Measurements from ENCODE around the gene TJP1. TPM values are rescaled to one million over a fixed set of nuclear protein-coding genes. Genes with fewer than 3 reads are reported as not detected.

Gene TJP1
- total RNA-seq, 1 experiment from 2014 or later, result 181 TPM

DNA sequence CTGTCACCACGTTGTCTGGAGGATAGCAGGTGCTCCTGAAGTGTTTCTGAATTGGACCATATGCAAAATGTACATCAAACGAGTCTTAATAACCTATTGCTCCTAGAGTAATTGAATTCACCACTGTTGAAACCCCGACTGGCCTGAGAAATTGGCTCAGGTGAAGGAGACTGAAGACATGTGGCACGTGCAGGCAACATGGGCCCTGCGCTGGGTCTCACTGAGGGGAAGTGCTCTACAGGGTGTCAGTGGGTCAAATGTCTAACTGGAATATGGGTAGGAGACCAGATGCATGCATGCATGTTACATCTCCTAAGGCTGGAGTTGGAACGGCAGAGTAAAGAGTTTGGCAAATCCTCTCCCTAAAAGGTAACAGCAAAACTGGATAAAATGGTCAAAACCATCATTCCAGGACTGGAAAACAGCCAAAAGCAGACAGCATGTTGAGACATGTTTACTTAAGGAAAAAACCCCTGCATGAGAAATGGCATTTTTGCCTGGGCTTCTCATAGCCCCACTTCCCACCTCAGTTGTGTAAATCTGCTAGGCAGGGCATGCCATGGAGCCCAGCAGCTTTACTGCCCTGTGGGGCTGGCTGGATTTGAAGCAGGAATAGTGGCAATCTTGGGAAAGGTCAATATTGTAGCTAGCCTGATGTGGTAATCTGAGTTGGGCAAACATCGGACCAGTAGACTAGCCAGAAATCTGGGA is 131.3 kb downstream of the TJP1 start:
- Histone ChIP-seq H3K4me3 (ENCODE audit: low read depth, low read length) (no peak overlapping the region), H3K9me3 (no peaks in the 10 kb centered on the region), H3K27me3 (replicated peaks; ENCODE audit: control insufficient read depth, insufficient read depth, low read length) (no peaks in the 10 kb centered on the region), H3K36me3 (ENCODE audit: control insufficient read depth, insufficient read depth, low read length) (no peaks in the 10 kb centered on the region), H3K4me1 (no peaks in the 10 kb centered on the region)
- BruUV-seq (replicated peaks), result no TSS peak
- TF ChIP-seq, protein P1, sequence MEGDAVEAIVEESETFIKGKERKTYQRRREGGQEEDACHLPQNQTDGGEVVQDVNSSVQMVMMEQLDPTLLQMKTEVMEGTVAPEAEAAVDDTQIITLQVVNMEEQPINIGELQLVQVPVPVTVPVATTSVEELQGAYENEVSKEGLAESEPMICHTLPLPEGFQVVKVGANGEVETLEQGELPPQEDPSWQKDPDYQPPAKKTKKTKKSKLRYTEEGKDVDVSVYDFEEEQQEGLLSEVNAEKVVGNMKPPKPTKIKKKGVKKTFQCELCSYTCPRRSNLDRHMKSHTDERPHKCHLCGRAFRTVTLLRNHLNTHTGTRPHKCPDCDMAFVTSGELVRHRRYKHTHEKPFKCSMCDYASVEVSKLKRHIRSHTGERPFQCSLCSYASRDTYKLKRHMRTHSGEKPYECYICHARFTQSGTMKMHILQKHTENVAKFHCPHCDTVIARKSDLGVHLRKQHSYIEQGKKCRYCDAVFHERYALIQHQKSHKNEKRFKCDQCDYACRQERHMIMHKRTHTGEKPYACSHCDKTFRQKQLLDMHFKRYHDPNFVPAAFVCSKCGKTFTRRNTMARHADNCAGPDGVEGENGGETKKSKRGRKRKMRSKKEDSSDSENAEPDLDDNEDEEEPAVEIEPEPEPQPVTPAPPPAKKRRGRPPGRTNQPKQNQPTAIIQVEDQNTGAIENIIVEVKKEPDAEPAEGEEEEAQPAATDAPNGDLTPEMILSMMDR (IDR thresholded peaks at IDR 0.05; ENCODE audit: insufficient read depth in 1 of 2, low read depth in 1 of 2, low read length in 1 of 2, severe bottlenecking in 1 of 2, unreplicated experiment in 1 of 2), result no peak
- no peak for DNase-seq
- CTCF ChIA-PET, result no interaction called here
- H3K4me1 Mint-ChIP-seq (ENCODE audit: low read depth, unreplicated experiment), result peaks cover 6% of the 10 kb centered on the region
- peaks cover 44% of the 10 kb centered on the region for H3K36me3 Mint-ChIP-seq (ENCODE audit: insufficient read depth, unreplicated experiment)
- intact Hi-C loops (cut with micrococcal nuclease; ENCODE audit: unreplicated experiment), result loop anchor here (10.0 kb wide), 1 partner anchor 54 kb away; no protein-coding TSS in a partner anchor
- POLR2A ChIA-PET, result no interaction called here
- H3K27me3 Mint-ChIP-seq (ENCODE audit: insufficient read depth, unreplicated experiment), result no peaks in the 10 kb centered on the region
- no peak overlapping the region for H3K4me3 Mint-ChIP-seq (ENCODE audit: unreplicated experiment)
- H3K9me3 Mint-ChIP-seq (ENCODE audit: unreplicated experiment), result no peaks in the 10 kb centered on the region
- H3K27ac Mint-ChIP-seq (ENCODE audit: unreplicated experiment), result peak overlapping the region; percentile 42

GRCh38 chr15:29689287-29689986 is 132.8 kb downstream of the TJP1 start:
- Mint-ChIP-seq H3K4me3 (ENCODE audit: unreplicated experiment) (no peak overlapping the region), H3K27me3 (ENCODE audit: insufficient read depth, unreplicated experiment) (no peaks in the 10 kb centered on the region), H3K27ac (ENCODE audit: unreplicated experiment) (no peak overlapping the region), H3K9me3 (ENCODE audit: unreplicated experiment) (no peaks in the 10 kb centered on the region), H3K36me3 (ENCODE audit: insufficient read depth, unreplicated experiment) (peaks cover 38% of the 10 kb centered on the region), H3K4me1 (ENCODE audit: low read depth, unreplicated experiment) (peaks cover 6% of the 10 kb centered on the region)
- TF ChIP-seq, protein P1 (IDR thresholded peaks at IDR 0.05; ENCODE audit: insufficient read depth in 1 of 2, low read depth in 1 of 2, low read length in 1 of 2, severe bottlenecking in 1 of 2, unreplicated experiment in 1 of 2), result no peak
- Histone ChIP-seq H3K27me3 (replicated peaks; ENCODE audit: control insufficient read depth, insufficient read depth, low read length) (no peaks in the 10 kb centered on the region), H3K4me3 (ENCODE audit: low read depth, low read length) (no peak overlapping the region), H3K4me1 (no peaks in the 10 kb centered on the region), H3K36me3 (ENCODE audit: control insufficient read depth, insufficient read depth, low read length) (no peaks in the 10 kb centered on the region), H3K9me3 (no peaks in the 10 kb centered on the region)
- no TSS peak for BruUV-seq (replicated peaks)
- ChIA-PET CTCF (no interaction called here), POLR2A (no interaction called here)
- intact Hi-C loops (cut with micrococcal nuclease; ENCODE audit: unreplicated experiment), result no loop called here
- DNase-seq, result no peak

GRCh38 chr15:29688506-29689286 is 133.6 kb downstream of the TJP1 start:
- TF ChIP-seq, protein P1 (IDR thresholded peaks at IDR 0.05; ENCODE audit: insufficient read depth in 1 of 2, low read depth in 1 of 2, low read length in 1 of 2, severe bottlenecking in 1 of 2, unreplicated experiment in 1 of 2), result no peak
- Mint-ChIP-seq H3K9me3 (ENCODE audit: unreplicated experiment) (no peaks in the 10 kb centered on the region), H3K27me3 (ENCODE audit: insufficient read depth, unreplicated experiment) (no peaks in the 10 kb centered on the region), H3K36me3 (ENCODE audit: insufficient read depth, unreplicated experiment) (peaks cover 38% of the 10 kb centered on the region), H3K4me1 (ENCODE audit: low read depth, unreplicated experiment) (peaks cover 6% of the 10 kb centered on the region), H3K4me3 (ENCODE audit: unreplicated experiment) (no peak overlapping the region), H3K27ac (ENCODE audit: unreplicated experiment) (no peak overlapping the region)
- H3K27me3 ChIP-seq (replicated peaks; ENCODE audit: control insufficient read depth, insufficient read depth, low read length), result no peaks in the 10 kb centered on the region
- H3K4me3 ChIP-seq (ENCODE audit: low read depth, low read length), result no peak overlapping the region
- BruUV-seq (replicated peaks), result no TSS peak
- CTCF ChIA-PET, result no interaction called here
- no peaks in the 10 kb centered on the region for H3K9me3 ChIP-seq
- no peaks in the 10 kb centered on the region for H3K4me1 ChIP-seq
- POLR2A ChIA-PET, result no interaction called here
- DNase-seq, result no peak
- intact Hi-C loops (cut with micrococcal nuclease; ENCODE audit: unreplicated experiment), result no loop called here
- no peaks in the 10 kb centered on the region for H3K36me3 ChIP-seq (ENCODE audit: control insufficient read depth, insufficient read depth, low read length)
